NCI-H1417 (cell line): ENCODE data around the gene ITGB4.

ENCODE experiments used
- DNase-seq, 3 experiments: peaks; one replicate each; lab custom pipeline; 2025; lab: John Stamatoyannopoulos, UW

Gene ITGB4

GRCh38 chr17:75720656-75721462 is at the start of gene ITGB4:
Gene ITGB4 (plus strand): TSS chr17:75721459. CDS start chr17:75724704, 3,245 bp downstream.
- DNase-seq: peak in 2 of 3 experiments; percentile 14 to 18

- DNase-seq: no peak
These were observed 49.2 kb upstream of the ITGB4 start for GRCh38 chr17:75672011-75672410.

GRCh38 chr17:75673487-75673886 is 47.8 kb upstream of the ITGB4 start:
- DNase-seq: no peak

- DNase-seq: no peak
These were observed 44.8 kb upstream of the ITGB4 start for GRCh38 chr17:75676461-75676860.

- no peak for DNase-seq
These were observed 41.5 kb upstream of the ITGB4 start for GRCh38 chr17:75679706-75680211.

- no peak for DNase-seq
These were observed 40.8 kb upstream of the ITGB4 start for GRCh38 chr17:75680431-75680830.

GRCh38 chr17:75681289-75681688 is 40.0 kb upstream of the ITGB4 start:
- DNase-seq: no peak

GRCh38 chr17:75683583-75683982 is 37.7 kb upstream of the ITGB4 start:
- DNase-seq: no peak

GRCh38 chr17:75684249-75684648 is 37.0 kb upstream of the ITGB4 start:
- no peak for DNase-seq

- DNase-seq: no peak
These were observed 36.3 kb upstream of the ITGB4 start for GRCh38 chr17:75684924-75685323.

- DNase-seq: no peak
These were observed 35.8 kb upstream of the ITGB4 start for GRCh38 chr17:75685499-75685898.

GRCh38 chr17:75688209-75688825 is 32.9 kb upstream of the ITGB4 start:
- DNase-seq: no peak

- DNase-seq: peak in 1 of 3 experiments; percentile 9
These were observed 31.8 kb upstream of the ITGB4 start for GRCh38 chr17:75689441-75689873.

- no peak for DNase-seq
These were observed 29.9 kb upstream of the ITGB4 start for GRCh38 chr17:75691371-75691791.

- peak in 1 of 3 experiments; percentile 28 for DNase-seq
These were observed 29.2 kb upstream of the ITGB4 start for GRCh38 chr17:75691801-75692626.

GRCh38 chr17:75692976-75693375 is 28.3 kb upstream of the ITGB4 start:
- DNase-seq: no peak

- no peak for DNase-seq
These were observed 27.5 kb upstream of the ITGB4 start for GRCh38 chr17:75693500-75694481.

- no peak for DNase-seq
These were observed 26.7 kb upstream of the ITGB4 start for GRCh38 chr17:75694536-75694935.

- DNase-seq: no peak
These were observed 26.0 kb upstream of the ITGB4 start for GRCh38 chr17:75695141-75695829.

GRCh38 chr17:75695830-75696271 is 25.4 kb upstream of the ITGB4 start:
- DNase-seq: no peak
